Middle frontal gyrus (tissue), 1 donor: ENCODE results near the gene PIAS4.

Experiments
- DNase-seq: peaks from one replicate; pipeline ENCODE4 v3.0.0-alpha.2; 2015; ENCODE audit warnings: low spot score; ENCODE audit errors: extremely low spot score

PIAS4 gene

GRCh38 chr19:3976495-3977241 lies 30.9 kb upstream of the PIAS4 start:
- DNase-seq: no peak

DNA sequence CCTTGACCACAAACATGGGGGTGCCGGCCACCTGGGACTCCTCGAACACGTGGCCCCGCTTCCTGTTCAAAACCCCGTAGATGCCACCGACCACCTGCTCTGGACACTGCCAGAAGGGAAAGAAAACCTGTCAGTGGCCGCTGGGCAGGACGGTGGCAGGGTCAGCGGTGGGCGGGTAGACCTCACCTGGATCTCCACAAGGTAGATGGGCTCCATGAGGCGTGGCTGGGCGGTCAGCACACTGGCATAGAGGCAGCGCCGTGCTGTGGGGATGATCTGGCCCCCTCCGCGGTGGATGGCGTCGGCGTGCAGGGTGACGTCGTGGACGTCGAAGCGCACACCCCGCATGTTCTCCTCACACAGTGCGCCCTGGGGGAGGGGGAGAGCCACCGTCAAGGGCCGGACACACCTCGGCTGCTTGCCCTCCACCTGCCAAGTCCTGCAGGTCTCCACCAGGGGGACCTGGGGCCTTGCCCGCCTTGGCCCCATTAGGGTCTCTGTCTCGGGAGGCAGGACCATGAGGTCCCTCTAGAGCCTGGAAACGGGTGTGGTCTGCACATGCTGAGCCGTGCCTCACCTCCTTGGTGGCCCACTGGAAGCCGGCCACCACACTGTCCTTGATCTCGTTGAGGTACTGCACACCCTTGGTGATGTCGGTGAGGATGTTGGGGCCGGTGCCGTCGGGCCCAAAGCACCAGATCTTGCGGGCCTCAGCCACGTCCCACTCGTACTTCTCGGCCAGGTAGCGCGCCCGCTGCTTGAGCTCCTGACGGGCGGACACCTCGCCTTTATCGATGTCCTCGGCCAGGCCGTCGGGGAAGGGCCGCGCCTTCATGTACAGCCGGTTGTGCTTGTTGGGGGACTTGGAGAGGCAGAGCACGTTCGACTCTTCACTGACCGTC lies 30.0 kb upstream of the PIAS4 start:
- DNase-seq: no peak

GRCh38 chr19:3978145-3978544 lies 29.4 kb upstream of the PIAS4 start:
- DNase-seq: no peak

DNA sequence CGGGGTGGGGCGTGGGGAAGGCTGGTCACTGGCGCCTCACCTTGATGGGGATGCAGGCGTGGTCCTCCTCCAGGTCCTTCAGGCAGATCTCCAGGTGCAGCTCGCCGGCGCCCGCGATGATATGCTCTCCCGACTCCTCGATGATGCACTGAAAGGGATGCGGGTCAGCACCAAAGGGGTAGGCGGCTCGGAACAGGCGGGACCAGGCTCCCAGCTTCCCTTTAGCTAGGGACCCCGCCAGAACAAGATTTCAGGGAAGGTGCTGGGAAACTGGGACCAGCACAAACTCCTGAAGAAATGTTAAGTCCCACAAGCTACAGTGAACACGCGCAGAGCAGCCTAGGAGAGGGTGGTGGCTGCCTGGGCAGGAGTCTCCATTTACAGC lies 28.3 kb upstream of the PIAS4 start:
- DNase-seq: no peak

DNA sequence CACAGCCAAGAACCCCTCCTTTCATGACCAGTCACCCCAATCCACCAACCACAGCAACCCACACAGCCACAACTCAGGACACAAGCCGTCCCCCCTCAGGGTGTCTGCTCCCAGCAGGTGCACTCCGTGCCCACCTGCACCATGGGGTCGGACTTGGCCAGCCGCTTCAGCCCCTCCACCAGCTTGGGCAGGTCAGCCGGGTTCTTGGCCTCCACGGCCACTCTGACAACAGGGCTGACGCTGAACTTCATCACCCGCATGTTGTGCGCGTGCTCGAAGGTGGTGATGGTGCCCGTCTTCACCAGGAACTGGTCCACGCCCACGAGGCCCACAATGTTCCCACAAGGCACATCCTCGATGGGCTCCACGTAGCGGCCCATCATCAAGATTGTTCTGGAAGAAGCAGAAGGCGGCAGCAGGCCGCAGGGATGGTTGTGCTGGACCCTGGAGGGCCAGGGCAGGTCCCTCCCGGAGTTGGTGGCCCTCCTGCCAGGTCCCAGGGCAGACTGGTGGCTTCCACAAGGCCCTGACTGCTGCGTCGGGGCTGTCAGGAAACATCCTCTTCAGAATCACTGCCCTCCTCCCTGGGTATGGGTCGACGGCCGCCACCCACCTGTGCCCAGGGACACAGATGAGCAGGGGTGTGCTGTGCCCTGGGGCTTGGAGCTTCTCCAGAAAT lies 27.7 kb upstream of the PIAS4 start:
- DNase-seq: no peak

DNA sequence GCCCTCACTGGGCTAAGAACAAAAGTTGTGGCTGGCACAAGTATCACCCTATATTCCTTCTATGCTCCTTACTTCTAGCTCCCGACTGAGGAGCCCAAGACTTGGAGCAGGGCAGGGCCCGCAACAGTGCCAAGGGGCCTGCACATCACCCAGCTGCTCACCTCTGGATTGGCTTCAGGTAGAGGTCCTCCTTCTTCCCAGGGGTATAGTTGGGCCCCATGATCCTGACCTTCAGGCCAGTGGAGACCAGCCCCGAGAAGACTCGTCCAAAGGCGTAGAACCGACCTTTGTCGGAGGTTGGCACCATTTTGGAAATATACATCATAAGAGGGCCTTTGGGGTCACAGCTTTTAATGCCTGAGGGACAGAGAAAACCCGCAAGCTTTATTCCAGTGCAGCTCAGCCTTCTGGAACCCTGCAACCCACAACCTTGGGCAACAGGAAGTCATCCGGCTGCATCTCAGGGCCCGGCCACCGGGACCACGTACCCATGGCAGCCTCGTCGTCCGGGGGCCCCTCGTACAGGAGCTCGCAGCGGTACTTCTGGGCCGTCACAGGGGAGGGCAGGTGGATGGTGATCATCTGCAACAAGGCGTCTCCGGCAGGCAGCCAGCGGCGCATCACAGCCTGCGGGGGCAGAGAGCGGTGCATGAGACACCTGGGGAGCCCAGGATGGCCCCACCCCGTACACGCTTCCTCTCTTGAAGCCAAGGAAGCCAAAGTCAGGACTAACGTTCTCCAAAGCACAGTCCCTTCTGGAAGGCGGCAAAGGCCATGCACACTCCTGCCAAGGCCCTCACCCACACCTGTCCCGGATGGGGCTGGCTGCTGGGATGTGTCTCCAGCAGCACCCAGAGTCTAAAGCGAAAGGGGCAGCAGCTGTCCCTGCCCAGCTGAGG lies 26.9 kb upstream of the PIAS4 start:
- DNase-seq: no peak

DNA sequence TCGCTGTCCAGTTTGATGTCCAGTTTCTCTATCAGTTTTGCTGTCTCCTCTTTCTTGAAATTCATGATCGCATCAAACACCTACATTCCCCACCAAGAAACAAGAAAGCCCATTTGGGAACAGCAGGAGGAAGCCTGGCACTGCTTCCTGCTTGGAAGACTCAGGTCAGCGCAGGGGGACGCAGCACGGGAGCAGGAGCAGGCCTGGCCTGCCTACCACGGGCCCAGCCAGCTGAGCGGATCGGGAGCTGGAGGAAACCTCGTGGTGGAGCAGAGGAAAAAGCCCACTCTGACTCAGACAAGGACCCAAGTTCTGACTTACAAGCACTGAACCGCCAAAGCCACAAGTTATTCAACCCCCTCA lies 26.2 kb upstream of the PIAS4 start:
- DNase-seq: no peak

DNA sequence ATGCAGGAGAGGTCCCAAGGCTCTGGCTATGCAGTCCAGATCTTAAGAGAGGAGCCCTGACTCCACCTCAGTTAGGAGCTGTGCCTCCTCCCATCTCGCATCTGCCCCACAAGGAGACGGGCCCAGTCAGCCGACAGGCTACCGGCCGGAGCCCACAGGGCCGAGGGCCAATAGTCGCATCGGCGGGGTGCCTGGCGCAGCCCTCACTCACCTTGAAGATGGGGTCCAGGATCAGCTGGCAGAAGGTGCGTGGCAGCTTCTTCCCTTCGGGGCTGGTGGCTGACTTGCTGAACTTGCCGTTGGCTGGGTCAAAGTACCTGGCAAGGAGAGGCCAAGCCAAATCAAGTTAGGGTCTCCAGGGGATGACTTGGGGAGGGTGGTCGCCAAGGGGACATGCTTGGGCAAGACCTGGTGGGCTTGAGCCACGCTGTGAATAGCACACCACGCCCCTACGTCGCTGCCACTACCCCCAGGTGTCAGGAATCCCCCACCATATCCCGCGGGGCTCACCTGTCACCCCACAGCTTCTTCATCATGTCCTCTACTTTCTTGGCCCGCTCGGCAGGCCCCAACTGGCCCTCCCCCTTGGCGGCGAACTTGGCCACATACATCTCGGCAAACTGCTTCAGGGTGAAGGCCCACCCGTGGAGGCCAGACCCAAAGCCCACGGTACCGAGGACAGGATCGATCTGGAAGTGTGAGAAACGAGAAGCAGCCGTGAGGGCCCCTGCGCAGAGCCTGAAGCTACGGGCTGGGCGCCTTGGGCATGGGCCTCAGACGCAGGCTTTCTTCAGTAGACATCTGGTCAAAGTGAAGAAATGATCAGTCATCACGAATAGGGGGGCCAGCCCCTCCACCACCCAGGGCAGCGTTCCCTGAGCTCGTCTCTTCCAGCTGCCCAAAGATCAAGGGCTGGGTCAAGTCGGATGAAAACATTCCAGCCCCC lies 25.5 kb upstream of the PIAS4 start:
- DNase-seq: no peak

DNA sequence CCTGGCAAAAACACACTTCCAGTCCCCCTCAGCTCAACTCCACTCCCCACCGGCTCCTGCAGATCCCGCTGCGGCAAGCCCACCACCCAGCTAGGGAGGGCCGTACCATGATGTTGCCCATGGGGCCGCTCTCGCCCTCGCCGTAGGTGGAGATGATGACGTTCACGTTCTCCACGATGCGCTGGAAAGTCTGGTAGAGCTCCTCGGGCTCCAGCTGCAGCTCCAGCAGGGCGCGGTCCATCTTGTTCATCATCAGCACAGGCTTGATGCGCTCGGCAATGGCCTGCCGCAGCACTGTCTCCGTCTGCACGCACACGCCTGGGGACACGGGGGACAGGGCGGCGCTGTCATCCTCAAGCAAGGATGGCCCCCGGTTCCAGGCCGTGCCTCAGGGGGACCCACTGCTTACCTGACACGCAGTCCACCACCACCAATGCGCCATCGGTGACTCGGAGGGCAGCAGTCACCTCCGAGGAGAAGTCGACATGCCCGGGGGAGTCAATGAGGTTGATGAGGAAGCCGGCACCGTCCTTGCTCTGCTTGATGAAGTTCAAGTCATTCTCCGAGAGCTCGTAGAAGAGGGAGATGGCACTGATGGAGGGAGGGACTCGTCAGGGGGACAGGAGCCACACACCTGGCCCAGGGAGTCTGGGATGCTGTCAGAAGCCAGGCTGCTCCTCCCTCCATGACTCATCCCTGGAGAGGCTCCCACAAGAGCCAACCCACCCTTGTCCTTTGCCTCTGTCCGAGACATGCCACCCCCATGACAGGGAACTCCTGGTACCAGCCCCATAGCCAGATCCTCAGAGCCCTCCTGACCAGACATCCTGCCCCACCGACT lies 24.6 kb upstream of the PIAS4 start:
- DNase-seq: no peak

DNA sequence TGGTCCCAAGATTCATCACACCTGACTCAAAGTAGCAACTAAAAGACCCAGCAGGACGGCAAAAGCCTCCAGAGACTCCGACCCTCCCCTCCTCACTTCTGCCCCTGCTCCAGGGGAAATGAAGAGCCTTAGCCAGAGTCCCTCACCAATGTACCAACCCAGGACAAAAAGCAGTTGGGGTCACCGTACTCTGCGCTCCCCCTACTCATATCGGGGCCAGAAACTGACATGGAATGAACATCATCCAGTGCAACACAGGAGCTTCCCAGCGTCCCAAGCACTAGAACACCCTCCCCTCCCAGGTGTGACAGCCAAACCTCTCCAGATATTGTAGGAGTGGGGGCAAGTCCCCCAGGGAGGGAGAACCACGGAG lies 24.0 kb upstream of the PIAS4 start:
- no peak for DNase-seq

- no peak for DNase-seq
Measured at GRCh38 chr19:3983936-3984583, 23.5 kb upstream of the PIAS4 start.

- no peak for DNase-seq
Measured at GRCh38 chr19:3984584-3984907, 23.0 kb upstream of the PIAS4 start.

- peak; percentile 84 for DNase-seq
Measured at GRCh38 chr19:3984908-3985642, 22.5 kb upstream of the PIAS4 start, which contains the start of gene EEF2. Gene EEF2 (minus strand): TSS chr19:3985463. CDS start chr19:3985380, 83 bp downstream.

DNA sequence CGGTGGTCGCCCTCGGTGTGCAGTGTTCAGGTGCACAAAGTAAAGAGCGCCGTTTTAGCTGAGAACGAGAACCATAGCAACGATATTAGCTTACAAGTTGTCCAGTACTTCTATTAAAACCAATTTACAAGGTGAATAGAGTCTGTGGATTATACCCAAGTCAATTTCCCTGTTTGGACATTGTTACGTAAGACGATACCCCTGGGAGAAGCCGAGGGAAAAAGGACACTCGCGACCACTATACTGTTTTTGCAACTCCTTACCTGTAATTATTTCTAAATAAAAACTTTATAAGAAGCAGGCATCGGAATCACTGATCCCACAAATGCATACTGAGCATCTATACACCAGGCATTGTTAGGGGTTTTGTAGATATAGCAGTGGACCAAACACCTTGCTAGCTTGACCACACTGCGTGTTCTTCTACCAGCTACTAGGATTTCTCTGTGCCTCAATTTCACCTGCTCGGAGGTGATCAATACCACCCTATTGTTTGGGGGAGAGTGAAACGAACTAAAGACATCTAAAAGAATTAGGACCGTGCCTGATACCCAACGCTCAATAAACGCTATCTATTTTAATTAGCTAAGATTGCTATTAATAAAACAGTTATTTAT lies 21.8 kb upstream of the PIAS4 start:
- DNase-seq: no peak

GRCh38 chr19:3986260-3987041 lies 21.1 kb upstream of the PIAS4 start:
- DNase-seq: peak; percentile 82

DNA sequence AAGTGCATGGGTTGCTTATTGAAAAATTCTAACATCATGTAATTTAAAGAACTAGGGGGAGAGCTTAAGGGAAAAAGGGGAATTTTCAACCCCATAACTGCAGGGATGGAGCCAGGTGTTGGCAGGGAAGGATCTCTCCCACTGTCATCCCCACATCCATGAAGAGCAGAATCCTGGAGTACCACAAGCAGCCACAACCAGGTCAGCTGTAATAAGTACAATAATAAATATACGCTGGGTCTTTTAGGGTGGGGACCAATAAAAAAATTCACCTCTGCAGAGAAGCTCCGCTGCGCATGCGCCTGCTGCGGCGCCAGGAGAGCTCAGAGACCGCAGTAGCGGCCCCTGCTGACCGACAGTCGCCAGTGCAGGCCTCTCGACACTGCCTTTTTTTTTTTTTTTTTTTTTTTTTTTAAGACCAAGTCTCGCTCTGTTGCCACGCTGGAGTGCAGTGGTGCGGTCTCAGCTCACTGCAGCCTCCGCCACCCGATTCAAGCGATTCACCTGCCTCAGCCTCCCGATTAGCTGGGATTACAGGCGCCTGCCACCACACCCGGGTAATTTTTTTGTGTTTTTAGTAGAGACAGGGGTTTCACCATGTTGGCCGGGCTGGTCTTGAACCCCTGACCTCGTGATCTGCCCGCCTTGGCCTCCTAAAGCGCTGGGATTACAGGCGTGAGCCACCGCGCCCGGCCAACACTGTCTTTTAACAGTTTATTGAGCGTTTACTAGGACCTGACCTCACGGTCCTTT lies 19.7 kb upstream of the PIAS4 start:
- peak; percentile 74 for DNase-seq
